A673 (cell line): ENCODE results near the gene UBE2J1.

ENCODE experiments used
- EZH2 ChIP-seq: fragments of 200-600 bp; sonication (generic); IDR thresholded peaks from 2 replicates; pipeline ENCODE4 v1.6.1; 2017; ENCODE audit warnings: borderline replicate concordance, low read depth, mild to moderate bottlenecking, mixed read lengths, antibody characterized with exemption, low read length; ENCODE audit not compliant: poor library complexity, severe bottlenecking
- TF ChIP-seq, protein P1 (sequence below): fragments of 300-800, 200-600 bp; sonication (generic); conservative IDR thresholded peaks from 2 replicates; pipeline ENCODE4 v1.5.1; 2017; ENCODE audit warnings: low read depth, mild to moderate bottlenecking, antibody characterized with exemption, low read length, moderate library complexity, mixed read lengths

DNA sequence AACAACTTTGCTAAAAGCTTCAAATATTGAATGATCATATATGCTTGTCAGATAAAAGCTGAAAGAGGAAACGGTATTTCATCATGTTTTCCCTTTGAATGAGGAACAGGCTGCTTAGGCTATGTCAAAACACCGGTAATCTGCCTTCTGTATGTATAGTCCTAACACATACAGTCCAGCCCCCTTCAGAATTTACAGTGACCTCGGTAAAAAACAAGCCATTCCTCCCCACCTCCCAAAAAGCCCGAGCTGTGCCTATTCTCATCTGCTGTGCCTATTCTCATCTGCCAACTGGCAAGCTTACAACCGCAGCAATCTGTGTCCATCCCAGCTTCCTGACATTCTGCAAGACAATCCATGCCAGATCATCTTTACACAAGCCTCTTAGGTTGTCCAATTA is 26.8 kb upstream of the UBE2J1 start:
- TF ChIP-seq, protein P1, sequence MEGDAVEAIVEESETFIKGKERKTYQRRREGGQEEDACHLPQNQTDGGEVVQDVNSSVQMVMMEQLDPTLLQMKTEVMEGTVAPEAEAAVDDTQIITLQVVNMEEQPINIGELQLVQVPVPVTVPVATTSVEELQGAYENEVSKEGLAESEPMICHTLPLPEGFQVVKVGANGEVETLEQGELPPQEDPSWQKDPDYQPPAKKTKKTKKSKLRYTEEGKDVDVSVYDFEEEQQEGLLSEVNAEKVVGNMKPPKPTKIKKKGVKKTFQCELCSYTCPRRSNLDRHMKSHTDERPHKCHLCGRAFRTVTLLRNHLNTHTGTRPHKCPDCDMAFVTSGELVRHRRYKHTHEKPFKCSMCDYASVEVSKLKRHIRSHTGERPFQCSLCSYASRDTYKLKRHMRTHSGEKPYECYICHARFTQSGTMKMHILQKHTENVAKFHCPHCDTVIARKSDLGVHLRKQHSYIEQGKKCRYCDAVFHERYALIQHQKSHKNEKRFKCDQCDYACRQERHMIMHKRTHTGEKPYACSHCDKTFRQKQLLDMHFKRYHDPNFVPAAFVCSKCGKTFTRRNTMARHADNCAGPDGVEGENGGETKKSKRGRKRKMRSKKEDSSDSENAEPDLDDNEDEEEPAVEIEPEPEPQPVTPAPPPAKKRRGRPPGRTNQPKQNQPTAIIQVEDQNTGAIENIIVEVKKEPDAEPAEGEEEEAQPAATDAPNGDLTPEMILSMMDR = no peak
- no peak for TF ChIP-seq EZH2
